Measurements from ENCODE around the gene MEX3C.

Gene MEX3C

GRCh38 chr18:51133580-51134160, 63.8 kb downstream of the MEX3C start:
- in situ Hi-C loops (cut with HindIII; ENCODE audit: low pct_ligation_motif_present, low pct_unique_long_range_greater_than_20kb, low sequenced_read_pairs): no loop called here
- no peak for DNase-seq

GRCh38 chr18:51132256-51132935, 65.1 kb downstream of the MEX3C start:
- in situ Hi-C loops (cut with HindIII; ENCODE audit: low pct_ligation_motif_present, low pct_unique_long_range_greater_than_20kb, low sequenced_read_pairs): no loop called here
- DNase-seq: no peak

- in situ Hi-C loops (cut with HindIII; ENCODE audit: low pct_ligation_motif_present, low pct_unique_long_range_greater_than_20kb, low sequenced_read_pairs): no loop called here
- DNase-seq: no peak
These were observed 68.9 kb downstream of the MEX3C start for GRCh38 chr18:51128533-51128932.

- DNase-seq: no peak
- in situ Hi-C loops (cut with HindIII; ENCODE audit: low pct_ligation_motif_present, low pct_unique_long_range_greater_than_20kb, low sequenced_read_pairs): no loop called here
These were observed 69.8 kb downstream of the MEX3C start for GRCh38 chr18:51127664-51128063.

GRCh38 chr18:51125976-51126375, 71.5 kb downstream of the MEX3C start:
- in situ Hi-C loops (cut with HindIII; ENCODE audit: low pct_ligation_motif_present, low pct_unique_long_range_greater_than_20kb, low sequenced_read_pairs): no loop called here
- DNase-seq: no peak
